ENCODE results near the gene OR11H1.
"Not testable (repeated sequence)": the region's sequence is repeated elsewhere in the genome, so short reads cannot be mapped to it uniquely, and the experiment has no call there.

- TF ChIP-seq CTCF (IDR thresholded peaks at IDR 0.05; ENCODE audit: borderline replicate concordance, extremely low read depth, low read length, poor library complexity, severe bottlenecking); EZH2 (IDR thresholded peaks at IDR 0.05; ENCODE audit: borderline replicate concordance, low read depth, low read length, severe bottlenecking): not testable (repeated sequence)
Measured at GRCh38 chr22:15563461-15563860, 35.5 kb downstream of the OR11H1 start.

All from DND-41 (cell line).